DND-41 (cell line): ENCODE measurements around the gene FLAD1.

Experiments used
- ATAC-seq: fragments of 200-7000 bp; cut with Tn5 transposase; 3 replicates; pipeline ENCODE4 v1.9.1; 2021; ENCODE audit warnings: low read depth; ENCODE audit not compliant: insufficient read depth
- DNase-seq: peaks from one replicate; pipeline ENCODE4 v3.0.0-alpha.2; 2020
- H2AFZ ChIP-seq: 2 replicates; pipeline ENCODE4 v1.6.0; 2012; ENCODE audit warnings: low read depth, low read length
- H3K27ac ChIP-seq: 2 replicates; pipeline ENCODE4 v1.5.1; 2012; ENCODE audit warnings: low read length, inconsistent platforms
- H3K27me3 ChIP-seq: fragments of 200-600 bp; sonication (generic); 2 replicates; pipeline ENCODE4 v1.6.0; 2012; ENCODE audit warnings: low read length, mild to moderate bottlenecking, inconsistent platforms; ENCODE audit not compliant: insufficient read depth, poor library complexity
- H3K36me3 ChIP-seq: 2 replicates; pipeline ENCODE4 v1.5.1; 2012; ENCODE audit warnings: low read length, inconsistent platforms; ENCODE audit not compliant: insufficient read depth
- H3K4me1 ChIP-seq: 2 replicates; pipeline ENCODE4 v1.5.1; 2012; ENCODE audit warnings: mild to moderate bottlenecking, low read length; ENCODE audit not compliant: insufficient read depth
- H3K4me2 ChIP-seq: 2 replicates; pipeline ENCODE4 v1.6.0; 2012; ENCODE audit warnings: mild to moderate bottlenecking, moderate library complexity, low read length, inconsistent platforms; ENCODE audit not compliant: insufficient read depth
- H3K4me3 ChIP-seq, 2 experiments: fragments of 200-600 bp in 1 of 2; shearing (Covaris generic) in 1 of 2; 2 replicates each; pipeline ENCODE4 v1.5.1; 2012 to 2016; ENCODE audit warnings: inconsistent platforms in 2 of 2, low read length in 2 of 2, mild to moderate bottlenecking in 2 of 2, low read depth in 1 of 2, moderate library complexity in 1 of 2
- H3K79me2 ChIP-seq: 2 replicates; pipeline ENCODE4 v1.6.0; 2012; ENCODE audit warnings: low read length, inconsistent platforms; ENCODE audit not compliant: insufficient read depth
- H3K9ac ChIP-seq: 2 replicates; pipeline ENCODE4 v1.6.0; 2012; ENCODE audit warnings: low read depth, mild to moderate bottlenecking, inconsistent platforms, low read length, moderate library complexity
- H3K9me3 ChIP-seq: 2 replicates; pipeline ENCODE4 v1.5.1; 2012; ENCODE audit warnings: low read length, moderate library complexity, mild to moderate bottlenecking, inconsistent platforms; ENCODE audit not compliant: insufficient read depth, severe bottlenecking
- H4K20me1 ChIP-seq: 2 replicates; pipeline ENCODE4 v1.6.0; 2012; ENCODE audit warnings: low read length; ENCODE audit not compliant: insufficient read depth
- CTCF ChIP-seq: IDR thresholded peaks from 2 replicates; pipeline ENCODE4 v1.5.1; 2012; ENCODE audit warnings: borderline replicate concordance, low read length, moderate library complexity, mild to moderate bottlenecking; ENCODE audit not compliant: poor library complexity, severe bottlenecking; ENCODE audit errors: extremely low read depth
- EZH2 ChIP-seq: IDR thresholded peaks from 3 replicates; pipeline ENCODE4 v1.6.1; 2012; ENCODE audit warnings: borderline replicate concordance, low read depth, mild to moderate bottlenecking, moderate library complexity, low read length, inconsistent platforms; ENCODE audit not compliant: severe bottlenecking

Gene FLAD1

GRCh38 chr1:155016231-155016831 is 33.2 kb downstream of the FLAD1 start:
- no peak overlapping the region for H3K27ac ChIP-seq
- H3K27me3 ChIP-seq = peaks cover 31% of the 10 kb centered on the region
- H3K4me3 ChIP-seq = no peak overlapping the region
- no peaks in the 10 kb centered on the region for H3K79me2 ChIP-seq
- ATAC-seq (no peak), DNase-seq (peak; percentile 27)
- H3K36me3 ChIP-seq = no peaks in the 10 kb centered on the region
- no peak for TF ChIP-seq CTCF
- TF ChIP-seq EZH2 = no peak
- no peak overlapping the region for H3K4me2 ChIP-seq
- no peaks in the 10 kb centered on the region for H3K9me3 ChIP-seq
- H2AFZ ChIP-seq = no peak overlapping the region
- peaks cover 62% of the 10 kb centered on the region for H4K20me1 ChIP-seq
- no peak overlapping the region for H3K9ac ChIP-seq
- H3K4me1 ChIP-seq = peaks cover 13% of the 10 kb centered on the region

GRCh38 chr1:155017041-155017945 is 34.1 kb downstream of the FLAD1 start:
- DNase-seq = peak; percentile 82
- Histone ChIP-seq H3K4me2 (peak overlapping the region; percentile 41), H2AFZ (no peak overlapping the region), H3K4me1 (peaks cover 13% of the 10 kb centered on the region), H3K27me3 (peaks cover 34% of the 10 kb centered on the region), H4K20me1 (peaks cover 55% of the 10 kb centered on the region), H3K27ac (no peak overlapping the region), H3K9ac (no peak overlapping the region), H3K9me3 (no peaks in the 10 kb centered on the region), H3K79me2 (no peaks in the 10 kb centered on the region), H3K4me3 (no peak overlapping the region), H3K36me3 (no peaks in the 10 kb centered on the region)
- peak; percentile 98 for ATAC-seq
- no peak for TF ChIP-seq EZH2
- TF ChIP-seq CTCF = peak; percentile 99

- H3K27ac ChIP-seq = no peak overlapping the region
- no peak for TF ChIP-seq CTCF
- no peak for TF ChIP-seq EZH2
- no peak for DNase-seq
- H3K4me2 ChIP-seq = peak overlapping the region; percentile 41; the same call in 1 of the 2 replicates
- H3K9ac ChIP-seq = no peak overlapping the region
- H3K79me2 ChIP-seq = no peaks in the 10 kb centered on the region
- peaks cover 33% of the 10 kb centered on the region for H3K27me3 ChIP-seq
- H4K20me1 ChIP-seq = peaks cover 50% of the 10 kb centered on the region
- no peaks in the 10 kb centered on the region for H3K36me3 ChIP-seq
- peaks cover 13% of the 10 kb centered on the region for H3K4me1 ChIP-seq
- no peak overlapping the region for H3K4me3 ChIP-seq
- H3K9me3 ChIP-seq = no peaks in the 10 kb centered on the region
- no peak for ATAC-seq
- H2AFZ ChIP-seq = no peak overlapping the region
Observed at GRCh38 chr1:155017946-155018316, 34.8 kb downstream of the FLAD1 start.
